Embryonic facial prominence (tissue), 1 donor: ENCODE measurements around the gene GPR156.
A peak's percentile ranks its signal among the peaks of the same experiment; 100 is the strongest.

ENCODE experiments used
- DNase-seq: peaks from one replicate; pipeline ENCODE4 v3.0.0-alpha.2; 2016; ENCODE audit errors: extremely low spot score

GPR156 gene

GRCh38 chr3:120193554-120193953 lies 91.5 kb downstream of the GPR156 start:
- DNase-seq: no peak

- no peak for DNase-seq
Measured at GRCh38 chr3:120192579-120192978, 92.4 kb downstream of the GPR156 start.

GRCh38 chr3:120192159-120192558 lies 92.9 kb downstream of the GPR156 start:
- DNase-seq: no peak

GRCh38 chr3:120182613-120183511 lies 102.2 kb downstream of the GPR156 start:
- DNase-seq: no peak

GRCh38 chr3:120181632-120182031 lies 103.4 kb downstream of the GPR156 start:
- DNase-seq: no peak

- no peak for DNase-seq
Measured at GRCh38 chr3:120180731-120181412, 104.2 kb downstream of the GPR156 start.

- no peak for DNase-seq
Measured at GRCh38 chr3:120177707-120178306, 107.2 kb downstream of the GPR156 start.

- peak; percentile 19 for DNase-seq
Measured at GRCh38 chr3:120177151-120177550, 107.9 kb downstream of the GPR156 start.

- DNase-seq: no peak
Measured at GRCh38 chr3:120174811-120175539, 110.0 kb downstream of the GPR156 start.

- no peak for DNase-seq
Measured at GRCh38 chr3:120173056-120173675, 111.9 kb downstream of the GPR156 start.

- no peak for DNase-seq
Measured at GRCh38 chr3:120172070-120172469, 113.0 kb downstream of the GPR156 start.

- no peak for DNase-seq
Measured at GRCh38 chr3:120171134-120171873, 113.7 kb downstream of the GPR156 start.

GRCh38 chr3:120170223-120170622 lies 114.8 kb downstream of the GPR156 start:
- DNase-seq: no peak

GRCh38 chr3:120169407-120169806 lies 115.6 kb downstream of the GPR156 start:
- no peak for DNase-seq

- DNase-seq: no peak
Measured at GRCh38 chr3:120168611-120169010, 116.4 kb downstream of the GPR156 start.

- no peak for DNase-seq
Measured at GRCh38 chr3:120168038-120168437, 117.0 kb downstream of the GPR156 start.

- no peak for DNase-seq
Measured at GRCh38 chr3:120167488-120167887, 117.5 kb downstream of the GPR156 start.

- no peak for DNase-seq
Measured at GRCh38 chr3:120163816-120164215, 121.2 kb downstream of the GPR156 start.

- DNase-seq: no peak
Measured at GRCh38 chr3:120163026-120163425, 122.0 kb downstream of the GPR156 start.

- DNase-seq: no peak
Measured at GRCh38 chr3:120162400-120162799, 122.6 kb downstream of the GPR156 start.

- no peak for DNase-seq
Measured at GRCh38 chr3:120161902-120162301, 123.1 kb downstream of the GPR156 start.
